H4 (cell line): ENCODE data around the gene PISD. TPM values are rescaled to one million over a fixed set of nuclear protein-coding genes. Genes with fewer than 3 reads are reported as not detected.
"Not testable (repeated sequence)": the region's sequence is repeated elsewhere in the genome, so short reads cannot be mapped to it uniquely, and the experiment has no call there.

Experiments used
- DNase-seq: peaks from one replicate; pipeline ENCODE4 v3.0.0-alpha.2; 2015; ENCODE audit warnings: low spot score
- total RNA-seq: library from RNA; depleted of rRNA; stranded (reverse); fragments of >200 nt; shearing (Covaris generic); gene quantifications from 2 replicates; pipeline ENCODE4 v1.2.3, GENCODE V29; 2014

PISD gene
- total RNA-seq, 1 experiment from 2014 or later = 17.6 TPM

- no peak for DNase-seq
Measured at GRCh38 chr22:31610611-31611010, 51.4 kb downstream of the PISD start.

- DNase-seq = no peak
Measured at GRCh38 chr22:31609716-31610115, 52.3 kb downstream of the PISD start.

- DNase-seq = no peak
Measured at GRCh38 chr22:31607696-31608095, 54.3 kb downstream of the PISD start.

DNA sequence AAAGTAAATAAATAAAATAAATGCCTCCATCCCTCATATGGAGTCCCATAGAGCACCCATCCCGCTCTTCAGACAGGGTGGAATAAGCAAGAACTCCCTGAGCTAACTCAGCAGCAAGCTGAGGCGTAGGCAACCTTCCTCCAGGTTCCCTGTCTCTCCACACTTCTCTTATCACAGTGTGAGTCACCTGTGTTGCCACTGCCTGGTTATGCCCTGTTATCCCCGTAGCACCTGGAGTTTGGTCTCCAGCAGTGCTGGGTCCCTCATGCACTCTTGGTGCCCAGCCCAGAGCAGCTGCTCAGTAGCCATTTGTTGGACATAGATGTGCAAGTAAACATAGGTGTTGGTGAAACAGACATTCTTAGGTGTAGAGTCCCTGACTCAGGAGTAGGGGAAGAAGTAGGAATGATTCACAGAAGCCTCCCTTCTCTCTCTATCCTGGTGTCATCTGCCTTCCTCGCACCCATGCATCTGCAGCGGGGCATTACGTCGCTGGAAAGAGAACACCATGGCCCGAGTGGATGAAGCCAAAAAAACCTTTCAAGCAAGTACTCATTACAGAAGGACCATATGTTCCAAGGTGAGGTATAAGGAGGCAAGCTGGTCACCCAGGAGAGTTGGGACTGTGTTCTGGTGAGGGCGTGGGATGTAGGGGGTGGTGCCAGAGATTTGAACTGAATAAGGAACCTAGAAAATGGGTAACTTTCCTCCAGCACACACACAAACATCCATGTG is 56.0 kb downstream of the PISD start:
- DNase-seq = no peak

DNA sequence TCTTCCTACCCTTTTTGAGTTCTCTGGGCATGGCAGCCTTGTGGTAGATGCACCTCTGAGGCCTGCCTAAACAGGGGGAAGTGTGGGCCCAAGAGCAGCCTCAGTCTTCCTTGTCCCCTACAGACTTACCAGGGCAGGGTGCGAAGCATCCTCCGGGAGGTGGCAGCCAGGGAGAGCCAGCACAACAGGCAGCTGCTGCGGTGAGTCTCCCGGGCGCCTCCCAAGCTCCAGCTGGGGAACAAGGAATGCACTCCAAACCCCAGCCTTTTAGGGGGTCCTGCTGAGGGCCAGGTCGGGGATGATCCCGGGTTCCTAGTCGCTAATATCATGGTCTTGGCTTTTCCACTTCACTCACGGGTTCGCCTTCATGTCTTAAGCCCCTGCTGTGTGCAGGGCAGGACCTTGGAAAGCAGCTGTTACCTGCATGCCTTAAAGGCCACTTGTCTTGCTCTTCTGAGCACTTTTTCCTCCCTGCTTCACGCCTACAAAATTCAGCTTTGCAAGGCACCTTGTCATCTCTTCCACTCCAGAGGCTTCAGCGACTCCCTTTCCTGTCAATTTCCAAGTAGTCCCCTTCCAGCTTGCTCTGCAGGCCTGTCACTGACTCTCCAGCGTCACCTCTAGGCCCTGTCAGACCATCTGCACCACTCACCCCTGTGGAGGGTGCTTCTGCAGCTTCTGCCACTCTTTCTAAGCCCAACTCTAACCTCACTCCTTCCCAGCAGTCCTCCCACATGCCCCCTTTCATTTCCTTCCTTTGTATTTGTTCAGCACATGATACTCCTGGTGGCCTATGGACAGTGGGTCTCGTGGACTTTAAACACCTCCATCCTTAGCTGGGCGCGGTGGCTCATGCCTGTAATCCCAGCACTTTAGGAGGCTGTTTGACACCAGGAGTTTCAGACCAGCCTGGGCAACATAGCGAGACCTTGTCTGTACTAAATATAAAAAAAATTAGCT is 57.0 kb downstream of the PISD start:
- no peak for DNase-seq

- DNase-seq = no peak
Measured at GRCh38 chr22:31604137-31604705, 57.8 kb downstream of the PISD start.

- no peak for DNase-seq
Measured at GRCh38 chr22:31603574-31603973, 58.4 kb downstream of the PISD start.

DNA sequence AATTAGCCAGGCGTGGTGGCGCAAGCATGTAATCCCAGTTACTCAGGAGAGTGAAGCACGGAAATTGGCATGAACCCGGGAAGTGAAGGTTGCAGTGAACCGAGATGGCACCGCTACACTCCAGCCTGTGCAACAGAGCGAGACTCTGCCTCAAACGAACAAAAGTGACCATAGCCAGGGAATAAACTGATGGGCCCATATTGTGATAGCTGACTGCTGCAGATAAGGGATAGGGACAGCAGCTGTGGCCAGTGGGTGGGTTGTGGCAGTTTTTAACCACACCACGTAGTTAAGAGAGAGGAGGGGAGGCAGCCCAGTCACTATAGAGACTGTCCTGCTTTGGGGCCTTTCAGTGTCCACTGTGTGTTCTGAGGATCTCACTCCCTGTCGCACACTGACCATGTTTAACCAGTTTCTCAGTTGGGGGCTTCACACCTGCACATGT is 58.9 kb downstream of the PISD start:
- DNase-seq = no peak

DNA sequence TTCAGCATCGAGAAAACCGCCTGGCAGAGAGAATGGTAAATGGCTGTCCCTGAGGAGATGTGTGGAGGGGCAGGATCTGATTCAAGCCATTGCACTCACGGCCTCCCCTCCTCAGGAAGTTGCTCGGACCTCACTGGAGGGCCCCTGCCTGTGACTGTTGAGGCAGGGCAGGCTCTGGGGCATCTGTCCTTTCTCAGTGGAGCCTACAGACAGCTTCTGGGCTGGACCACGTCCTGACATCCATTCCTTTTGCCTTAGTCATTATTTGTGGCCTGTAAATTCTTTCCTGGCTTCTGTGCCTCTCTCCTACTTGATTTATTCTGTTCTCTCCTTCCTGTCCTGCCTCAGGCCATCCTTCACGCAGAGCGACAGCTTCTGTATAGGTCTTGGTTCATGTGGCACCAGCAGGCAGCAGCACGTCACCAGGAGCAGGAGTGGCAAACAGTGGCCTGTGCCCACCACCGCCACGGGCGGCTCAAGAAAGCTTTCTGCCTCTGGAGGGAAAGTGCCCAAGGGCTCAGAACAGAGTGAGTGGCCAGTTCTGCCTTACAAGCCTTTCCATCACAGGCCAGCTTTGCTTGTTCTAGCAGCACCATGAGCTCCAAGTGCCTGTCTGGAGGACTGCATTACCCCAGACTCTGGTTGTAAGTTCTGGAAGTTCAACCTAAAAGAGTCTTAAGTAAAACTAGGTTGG is 59.6 kb downstream of the PISD start:
- peak; percentile 50 for DNase-seq

GRCh38 chr22:31595271-31595670 is 66.7 kb downstream of the PISD start:
- no peak for DNase-seq

DNA sequence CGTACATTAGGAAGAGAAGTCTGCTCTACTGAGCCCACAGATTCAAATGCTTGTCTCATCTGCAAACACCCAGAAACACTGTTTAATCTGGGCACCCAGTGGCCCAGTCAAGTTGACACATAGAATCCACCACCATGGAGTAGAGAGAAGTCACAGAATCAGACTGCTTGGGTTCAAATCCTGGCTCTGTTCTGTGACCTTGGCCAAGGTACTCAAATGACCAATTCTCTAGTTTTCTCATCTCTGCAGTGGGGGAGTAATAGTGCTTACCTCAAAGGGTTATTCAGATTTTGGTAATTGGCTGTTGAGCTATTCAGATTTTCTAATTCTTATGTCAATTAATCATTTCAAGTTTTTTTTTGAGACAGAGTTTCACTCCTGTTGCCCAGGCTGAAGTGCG is 71.9 kb downstream of the PISD start:
- not testable (repeated sequence) for DNase-seq

DNA sequence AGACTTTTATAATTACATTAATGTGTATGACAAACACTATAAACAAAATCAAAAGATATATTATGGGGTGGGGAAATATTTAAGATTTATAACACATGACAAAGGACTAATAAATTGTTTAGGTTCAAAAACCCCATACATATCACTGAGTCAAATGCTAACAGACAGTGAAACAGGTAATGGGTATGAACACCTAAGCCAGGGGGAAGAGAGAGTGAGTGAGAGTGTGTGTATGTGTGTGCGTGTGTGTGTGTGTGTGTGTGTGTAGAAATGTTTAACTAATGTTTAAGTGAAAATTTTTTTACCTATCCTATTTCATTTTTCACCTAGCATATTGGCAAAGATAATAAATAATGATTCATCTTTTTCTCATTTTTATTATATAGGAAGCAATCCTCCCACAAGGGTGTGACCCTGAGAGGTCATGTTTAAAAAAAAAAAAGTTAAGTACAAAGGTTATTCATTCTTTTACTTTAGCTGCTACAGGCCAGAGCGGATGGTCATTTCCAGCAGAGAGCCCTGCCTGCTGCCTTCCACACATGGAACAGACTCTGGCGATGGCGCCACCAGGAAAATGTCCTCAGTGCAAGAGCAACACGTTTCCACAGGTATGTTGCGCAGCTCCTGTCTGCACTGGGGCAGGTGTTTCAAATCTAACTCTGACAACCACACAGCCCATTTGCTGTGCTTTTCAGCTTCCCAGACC is 72.9 kb downstream of the PISD start:
- no peak for DNase-seq

DNA sequence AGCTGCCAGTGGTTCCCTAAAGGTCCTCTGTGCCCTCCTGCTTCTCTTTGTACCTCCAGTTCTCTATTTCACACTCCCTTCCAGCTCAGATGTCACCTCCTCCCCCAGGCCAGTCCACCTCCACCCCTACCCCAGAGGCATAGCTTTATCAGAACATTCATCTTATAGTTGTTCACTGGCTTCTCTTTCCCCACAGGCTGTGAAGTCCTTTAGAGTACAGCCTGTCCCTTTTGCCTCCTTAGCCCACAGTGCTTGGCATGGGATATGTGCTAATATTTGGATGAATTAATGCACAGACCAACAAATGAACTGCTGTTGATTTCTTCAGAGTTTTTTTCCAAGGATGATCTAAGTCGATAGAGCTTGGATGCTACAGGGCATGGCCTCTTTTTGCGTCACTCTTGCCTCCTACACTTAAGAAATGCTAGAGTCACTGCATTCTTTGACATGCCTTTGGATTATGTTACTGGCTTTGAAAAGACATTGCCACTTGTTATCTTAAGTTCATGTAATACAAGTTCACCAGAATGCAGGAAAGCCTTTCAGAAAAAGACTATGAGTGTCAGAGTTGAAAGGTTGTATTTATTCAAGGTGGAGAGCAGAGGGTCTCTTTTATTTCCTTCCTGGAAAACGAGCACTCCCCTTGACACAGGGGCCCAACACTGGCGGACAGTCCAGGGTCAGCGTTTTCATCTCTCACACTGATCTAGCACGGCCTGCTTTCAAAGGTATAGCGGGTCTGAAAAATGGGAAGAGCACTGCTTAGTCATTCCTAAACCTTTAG is 75.7 kb downstream of the PISD start:
- DNase-seq = no peak

DNA sequence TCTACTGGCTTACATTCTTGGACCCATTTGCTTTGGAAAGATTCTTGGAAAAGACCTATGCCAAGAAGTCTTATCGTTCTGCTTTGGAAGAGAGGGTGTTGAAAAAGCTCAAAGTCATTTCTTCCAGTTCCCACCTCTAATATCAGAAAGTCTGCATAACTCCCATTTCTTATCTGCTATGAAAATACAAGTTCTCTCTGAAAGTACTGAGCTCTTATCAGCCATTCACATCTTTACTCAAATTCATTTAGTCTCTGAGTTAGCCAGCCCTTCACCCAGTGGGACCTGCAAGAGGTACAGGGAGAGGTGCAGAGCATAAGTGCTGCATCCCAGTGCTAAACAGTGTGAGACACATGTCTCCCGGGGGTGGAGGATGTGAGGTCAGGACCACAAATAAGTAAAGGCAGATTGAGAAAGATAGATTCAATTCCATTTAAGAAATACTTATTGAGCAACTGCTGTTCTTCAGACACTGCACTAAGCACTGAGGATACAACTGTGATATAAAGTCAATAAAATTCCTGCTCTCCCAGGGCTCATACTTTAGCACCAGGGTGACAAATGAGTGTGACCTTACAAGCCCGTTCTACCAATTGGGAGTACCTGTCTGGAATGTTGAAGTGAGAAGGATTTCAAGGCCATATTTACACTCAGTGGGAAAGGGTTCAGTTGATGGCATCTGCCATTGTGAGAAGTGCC is 76.7 kb downstream of the PISD start:
- DNase-seq = no peak

DNA sequence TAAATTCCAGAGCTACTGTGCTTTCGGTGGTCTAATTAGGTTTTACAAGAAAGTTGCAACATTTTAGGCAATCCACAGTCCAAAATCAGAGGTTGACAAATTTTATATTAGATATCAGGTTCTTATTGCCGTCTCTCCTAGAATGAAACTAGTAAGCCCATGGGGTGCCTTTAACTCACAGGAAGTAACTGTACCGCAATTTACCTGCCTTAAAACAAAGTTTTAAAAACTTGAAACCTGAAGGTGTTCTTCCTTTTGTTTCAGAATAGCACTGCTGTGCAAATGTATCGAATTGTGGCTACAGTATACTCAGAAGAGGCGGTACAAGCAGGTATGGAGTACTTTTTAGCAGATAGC is 77.2 kb downstream of the PISD start:
- no peak for DNase-seq

GRCh38 chr22:31583861-31584485 is 78.0 kb downstream of the PISD start:
- DNase-seq = no peak

DNA sequence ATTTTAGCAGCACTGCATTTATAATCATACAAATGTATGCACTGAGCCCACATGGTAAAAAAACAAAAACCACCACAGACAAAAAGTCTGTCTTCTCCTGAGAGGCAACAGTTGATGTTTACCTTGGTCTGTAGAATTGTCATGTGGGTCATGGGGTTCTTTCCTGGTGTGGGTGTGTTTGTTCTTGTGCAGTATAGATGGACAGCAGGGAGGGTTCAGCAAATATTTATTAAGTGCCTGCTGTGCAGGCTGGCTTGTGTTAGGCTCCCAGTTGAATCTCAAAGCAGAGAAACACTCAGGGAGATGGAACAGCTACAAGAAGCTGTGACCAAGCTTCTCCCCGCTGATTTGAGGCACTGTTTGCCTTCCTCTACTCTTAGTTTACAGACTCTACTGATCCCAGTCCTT is 82.2 kb downstream of the PISD start:
- DNase-seq = no peak

GRCh38 chr22:31578171-31578570 is 83.8 kb downstream of the PISD start:
- no peak for DNase-seq

- DNase-seq = no peak
Measured at GRCh38 chr22:31577711-31578110, 84.3 kb downstream of the PISD start.
